Stimulated activated CD8-positive, alpha-beta memory T cell treated with anti-CD3 and anti-CD28 coated beads, Interleukin-2, amount 100 ng/mL, for 48 hours (primary cell): ENCODE measurements around the gene SLC25A13.
A peak's percentile ranks its signal among the peaks of the same experiment; 100 is the strongest.

Source experiments
- DNase-seq, 2 donors: peaks; one replicate each; pipeline ENCODE4 v3.0.0-alpha.2; 2020; ENCODE audit warnings: low read depth in 2 of 2

Gene SLC25A13

GRCh38 chr7:96322847-96323461 lies 1.1 kb upstream of the SLC25A13 start:
- no peak for DNase-seq

GRCh38 chr7:96322373-96322695 lies 436 bp upstream of the SLC25A13 start:
- DNase-seq: no peak

GRCh38 chr7:96321031-96321657 lies 754 bp downstream of the SLC25A13 start:
- DNase-seq: peak in 1 of 2 donors; percentile 49

GRCh38 chr7:96320442-96320841 lies 1.5 kb downstream of the SLC25A13 start:
- no peak for DNase-seq

GRCh38 chr7:96319439-96319838 lies 2.5 kb downstream of the SLC25A13 start:
- no peak for DNase-seq

- DNase-seq: no peak
These were observed 4.9 kb downstream of the SLC25A13 start for GRCh38 chr7:96316949-96317348.

- no peak for DNase-seq
These were observed 6.8 kb downstream of the SLC25A13 start for GRCh38 chr7:96315125-96315512.

GRCh38 chr7:96314402-96315124 lies 7.3 kb downstream of the SLC25A13 start:
- DNase-seq: no peak

GRCh38 chr7:96313940-96314339 lies 8.0 kb downstream of the SLC25A13 start:
- no peak for DNase-seq

- no peak for DNase-seq
These were observed 9.4 kb downstream of the SLC25A13 start for GRCh38 chr7:96312502-96312901.

- DNase-seq: no peak
These were observed 9.9 kb downstream of the SLC25A13 start for GRCh38 chr7:96311967-96312366.

GRCh38 chr7:96310110-96310509 lies 11.8 kb downstream of the SLC25A13 start:
- no peak for DNase-seq

GRCh38 chr7:96308950-96309263 lies 13.0 kb downstream of the SLC25A13 start:
- DNase-seq: no peak

- DNase-seq: no peak
These were observed 13.5 kb downstream of the SLC25A13 start for GRCh38 chr7:96308253-96308949.

GRCh38 chr7:96306385-96307125 lies 15.3 kb downstream of the SLC25A13 start:
- DNase-seq: no peak

- no peak for DNase-seq
These were observed 16.0 kb downstream of the SLC25A13 start for GRCh38 chr7:96305915-96306314.

- DNase-seq: no peak
These were observed 17.3 kb downstream of the SLC25A13 start for GRCh38 chr7:96304573-96304972.

GRCh38 chr7:96303686-96304443 lies 18.0 kb downstream of the SLC25A13 start:
- DNase-seq: no peak

- DNase-seq: no peak
These were observed 18.7 kb downstream of the SLC25A13 start for GRCh38 chr7:96303105-96303685.

GRCh38 chr7:96300986-96301385 lies 20.9 kb downstream of the SLC25A13 start:
- no peak for DNase-seq

GRCh38 chr7:96300502-96300901 lies 21.4 kb downstream of the SLC25A13 start:
- no peak for DNase-seq
